HCT116 (cell line): ENCODE results near the gene RNF11. TPM values are rescaled to one million over a fixed set of nuclear protein-coding genes. Genes with fewer than 3 reads are reported as not detected.

Experiments used
- ATAC-seq: fragments of 200-7000 bp; cut with Tn5 transposase; 2 replicates; pipeline ENCODE4 v1.9.1; 2020; ENCODE audit warnings: mild to moderate bottlenecking, moderate library complexity
- BruUV-seq: library from RNA; stranded (reverse); fragments of 400-500 nt; replicated peaks from 2 replicates; lab custom pipeline; 2021; lab: Mats Ljungman, UMichigan
- CTCF ChIA-PET: fragments of 300-600 bp; sonication (Branson Sonifier 250); formaldehyde crosslinking; loops from one replicate; lab custom pipeline; 2021; ENCODE audit warnings: antibody characterized with exemption; lab: Charles Lee
- POLR2A ChIA-PET: fragments of 300-600, 350-600 bp; sonication (Branson Sonifier 250); formaldehyde crosslinking; loops from one replicate; lab custom pipeline; 2021; ENCODE audit warnings: antibody characterized with exemption; lab: Charles Lee
- RAD21 ChIA-PET, 2 experiments: fragments of 300-600 bp; sonication (Branson Sonifier 250); formaldehyde crosslinking; loops; one replicate each; lab custom pipeline; 2023; ENCODE audit warnings: low total read pairs in 2 of 2; ENCODE audit not compliant: uncharacterized antibody in 2 of 2, unreplicated experiment in 2 of 2, low non-redundant PET in 1 of 2; lab: Charles Lee
- DNase-seq: peaks from one replicate; pipeline ENCODE4 v3.0.0-alpha.2; 2010; ENCODE audit warnings: low read depth, low spot score
- H2AFZ ChIP-seq: fragments of 200-600 bp; shearing (Covaris generic), sonication (generic); 2 replicates; pipeline ENCODE4 v1.6.1; 2017; ENCODE audit warnings: low read depth, mixed run types, mixed read lengths, antibody characterized with exemption, low read length; ENCODE audit not compliant: poor library complexity, severe bottlenecking
- H3K27ac ChIP-seq: 2 replicates; pipeline ENCODE4 v1.5.1; 2012; ENCODE audit warnings: low read depth, low read length
- H3K27me3 ChIP-seq: fragments of 200-600 bp; sonication (generic); 2 replicates; pipeline ENCODE4 v1.6.1; 2016; ENCODE audit warnings: mixed run types, low read length, mixed read lengths; ENCODE audit not compliant: insufficient read depth
- H3K36me3 ChIP-seq, 2 experiments: fragments of 200-500 bp in 1 of 2; fragments of 200-600 bp in 1 of 2; sonication (Bioruptor generic) in 1 of 2; sonication (generic) in 1 of 2; 2 replicates each; pipeline versions ENCODE4 v1.5.1 to v1.6.1; 2014 to 2016; ENCODE audit warnings: low read length in 2 of 2, inconsistent platforms in 1 of 2, mixed read lengths in 1 of 2, mixed run types in 1 of 2; ENCODE audit not compliant: insufficient read depth in 2 of 2, control insufficient read depth in 1 of 2
- H3K4me1 ChIP-seq, 2 experiments: fragments of 200-600 bp in 1 of 2; sonication (generic) in 1 of 2; 2 replicates each; pipeline versions ENCODE4 v1.5.1 to v1.6.1; 2012 to 2017; ENCODE audit warnings: low read length in 2 of 2, inconsistent platforms in 1 of 2, mild to moderate bottlenecking in 1 of 2, mixed read lengths in 1 of 2, mixed run types in 1 of 2, moderate library complexity in 1 of 2; ENCODE audit not compliant: insufficient read depth in 2 of 2, control insufficient read depth in 1 of 2
- H3K4me2 ChIP-seq: fragments of 200-600 bp; sonication (generic); 2 replicates; pipeline ENCODE4 v1.6.1; 2017; ENCODE audit warnings: mixed run types, low read length, mixed read lengths
- H3K4me3 ChIP-seq, 2 experiments: fragments of 200-600 bp in 1 of 2; sonication (generic) in 1 of 2; replicated peaks in 1 of 2; 2 replicates each; pipeline ENCODE4 v1.5.1; 2011 to 2016; ENCODE audit warnings: low read length in 2 of 2, control low read depth in 1 of 2, low read depth in 1 of 2, mild to moderate bottlenecking in 1 of 2, mixed read lengths in 1 of 2, mixed run types in 1 of 2
- H3K79me2 ChIP-seq: fragments of 200-600 bp; sonication (generic); 2 replicates; pipeline ENCODE4 v1.6.1; 2017; ENCODE audit warnings: mild to moderate bottlenecking, mixed run types, low read length, moderate library complexity, mixed read lengths; ENCODE audit not compliant: insufficient read depth
- H3K9ac ChIP-seq: fragments of 200-600 bp; sonication (generic); 2 replicates; pipeline ENCODE4 v1.6.1; 2016; ENCODE audit warnings: low read length, mixed read lengths
- H3K9me2 ChIP-seq: fragments of 200-600 bp; sonication (generic), shearing (Covaris generic); 2 replicates; pipeline ENCODE4 v1.6.1; 2017; ENCODE audit warnings: mixed run types, mild to moderate bottlenecking, moderate library complexity; ENCODE audit not compliant: insufficient read depth
- H3K9me3 ChIP-seq, 2 experiments: fragments of 200-500 bp in 1 of 2; fragments of 200-600 bp in 1 of 2; sonication (Bioruptor generic) in 1 of 2; sonication (generic) in 1 of 2; 2 replicates each; pipeline ENCODE4 v1.6.1; 2014 to 2017; ENCODE audit warnings: low read length in 2 of 2, mixed read lengths in 2 of 2, inconsistent platforms in 1 of 2, low read depth in 1 of 2, mild to moderate bottlenecking in 1 of 2, mixed run types in 1 of 2, moderate library complexity in 1 of 2; ENCODE audit not compliant: control insufficient read depth in 1 of 2, insufficient read depth in 1 of 2
- H4K20me1 ChIP-seq: fragments of 200-600 bp; sonication (generic), shearing (Covaris generic); 2 replicates; pipeline ENCODE4 v1.6.1; 2017; ENCODE audit warnings: mixed run types, mild to moderate bottlenecking, moderate library complexity; ENCODE audit not compliant: insufficient read depth
- ATF3 ChIP-seq: IDR thresholded peaks from 2 replicates; pipeline ENCODE4 v1.6.1; 2012
- CBX3 ChIP-seq: IDR thresholded peaks from 2 replicates; pipeline ENCODE4 v1.6.1; 2012; ENCODE audit warnings: low read depth
- CEBPB ChIP-seq: IDR thresholded peaks from 2 replicates; pipeline ENCODE4 v1.6.1; 2012; ENCODE audit warnings: low read depth
- EGR1 ChIP-seq: IDR thresholded peaks from 2 replicates; pipeline ENCODE4 v1.6.1; 2012; ENCODE audit warnings: low read depth
- ELF1 ChIP-seq: IDR thresholded peaks from 2 replicates; pipeline ENCODE4 v1.6.1; 2012; ENCODE audit warnings: low read depth, borderline replicate concordance
- EZH2 ChIP-seq: fragments of 200-600 bp; sonication (generic); IDR thresholded peaks from 2 replicates; pipeline ENCODE4 v1.6.1; 2017; ENCODE audit warnings: antibody characterized with exemption, mixed run types
- EZH2phosphoT487 ChIP-seq: fragments of 200-600 bp; IDR thresholded peaks from 2 replicates; pipeline ENCODE4 v1.6.1; 2018; ENCODE audit warnings: antibody characterized with exemption, borderline replicate concordance
- JUND ChIP-seq: IDR thresholded peaks from 2 replicates; pipeline ENCODE4 v1.6.1; 2012
- POLR2A ChIP-seq: IDR thresholded peaks from 2 replicates; pipeline ENCODE4 v1.7.0; 2011; ENCODE audit warnings: borderline replicate concordance; ENCODE audit not compliant: insufficient read depth, insufficient read length; ENCODE audit errors: extremely low read depth
- POLR2AphosphoS5 ChIP-seq: IDR thresholded peaks from 2 replicates; pipeline ENCODE4 v1.6.1; 2011; ENCODE audit warnings: mild to moderate bottlenecking, low read depth, low read length, moderate library complexity
- RAD21 ChIP-seq: IDR thresholded peaks from 2 replicates; pipeline ENCODE4 v1.6.1; 2012; ENCODE audit warnings: low read depth, mild to moderate bottlenecking
- SP1 ChIP-seq: IDR thresholded peaks from 2 replicates; pipeline ENCODE4 v1.6.1; 2012; ENCODE audit warnings: low read depth
- SRF ChIP-seq: IDR thresholded peaks from 2 replicates; pipeline ENCODE4 v1.6.1; 2012; ENCODE audit warnings: low read depth
- TCF7L2 ChIP-seq: IDR thresholded peaks from 2 replicates; pipeline ENCODE4 v1.7.0; 2011; ENCODE audit warnings: borderline replicate concordance, inconsistent platforms; ENCODE audit not compliant: insufficient read depth, insufficient read length; ENCODE audit errors: extremely low read depth
- YY1 ChIP-seq: IDR thresholded peaks from 2 replicates; pipeline ENCODE4 v1.6.1; 2011; ENCODE audit warnings: low read length, low read depth, moderate library complexity, mild to moderate bottlenecking; ENCODE audit not compliant: insufficient replicate concordance; ENCODE audit errors: extremely low read depth
- ZBTB33 ChIP-seq: IDR thresholded peaks from 2 replicates; pipeline ENCODE4 v1.6.1; 2011; ENCODE audit warnings: mild to moderate bottlenecking, low read length, moderate library complexity; ENCODE audit not compliant: insufficient replicate concordance; ENCODE audit errors: extremely low read depth
- ZFX ChIP-seq: fragments of 450-650 bp; IDR thresholded peaks from 2 replicates; pipeline ENCODE4 v1.6.1; 2017
- ZNF274 ChIP-seq: fragments of 200-500 bp; sonication (Bioruptor generic); IDR thresholded peaks from 2 replicates; pipeline ENCODE4 v1.6.1; 2014; ENCODE audit warnings: mild to moderate bottlenecking, low read depth, low read length, inconsistent platforms
- intact Hi-C: fragments of 100-400 bp; cut with micrococcal nuclease; formaldehyde crosslinking; loops from 2 replicates; pipeline ENCODE4 v1.10.0; 2022
- total RNA-seq: library from RNA; stranded (reverse); gene quantifications from one replicate; pipeline ENCODE4 v1.2.1, GENCODE V29; 2021; ENCODE audit not compliant: unreplicated experiment

The RNF11 gene
- total RNA-seq, 1 experiment from 2014 or later: 60.9 TPM

- H3K4me3 ChIP-seq: no peak overlapping the region
- POLR2A ChIA-PET: no interaction called here
- peaks cover 0 to 10% of the 10 kb centered on the region in 2 experiments; a peak in 1 of 4 replicates for H3K36me3 ChIP-seq
- H4K20me1 ChIP-seq: 0 out of 2 replicates have a peak, but pooled peaks cover 7% of the 10 kb centered on the region
- ATAC-seq: no peak
- H3K4me2 ChIP-seq: no peak overlapping the region
- H3K9ac ChIP-seq: no peak overlapping the region
- H3K79me2 ChIP-seq: no peaks in the 10 kb centered on the region; the same call in 1 of the 2 replicates
- H2AFZ ChIP-seq: no peak overlapping the region
- intact Hi-C loops: loop anchor here (10.0 kb wide), 1 partner anchor 401 kb away; no protein-coding TSS in a partner anchor
- no peak overlapping the region for H3K27ac ChIP-seq
- BruUV-seq: no TSS peak
- RAD21 ChIA-PET: no interaction called here
- no peaks in the 10 kb centered on the region for H3K9me2 ChIP-seq
- no peaks in the 10 kb centered on the region for H3K4me1 ChIP-seq
- no peak for DNase-seq
- CTCF ChIA-PET: no interaction called here
- no peak for TF ChIP-seq SRF
- TF ChIP-seq EZH2: no peak
- TF ChIP-seq TCF7L2: no peak
- no peak for TF ChIP-seq ZBTB33
- TF ChIP-seq SP1: no peak
- no peak for TF ChIP-seq RAD21
- no peak for TF ChIP-seq YY1
- TF ChIP-seq POLR2AphosphoS5: no peak
- no peak for TF ChIP-seq POLR2A
- TF ChIP-seq ZNF274: no peak
- TF ChIP-seq CBX3: no peak
- TF ChIP-seq ELF1: no peak
- no peak for TF ChIP-seq ZFX
- TF ChIP-seq EGR1: no peak
- no peak for TF ChIP-seq CEBPB
- TF ChIP-seq JUND: no peak
- no peak for TF ChIP-seq EZH2phosphoT487
- no peak for TF ChIP-seq ATF3
- TF ChIP-seq, all 23 proteins: peak for 0
- Histone ChIP-seq H3K27me3 (no peaks in the 10 kb centered on the region), H3K9me3 (no peaks in the 10 kb centered on the region)
These were observed 40.2 kb downstream of the RNF11 start for GRCh38 chr1:51276286-51276685.
